Cardiac fibroblast (primary cell): ENCODE measurements around the gene PTPRG.
A peak's percentile ranks its signal among the peaks of the same experiment; 100 is the strongest.
"Not testable (repeated sequence)": the region's sequence is repeated elsewhere in the genome, so short reads cannot be mapped to it uniquely, and the experiment has no call there.

Experiments
- DNase-seq, 2 donors: peaks; one replicate each; pipeline versions ENCODE4 v3.0.0 to v3.0.0-alpha.2; 2010; ENCODE audit warnings: low read depth in 2 of 2
- H3K4me3 ChIP-seq, 2 donors: replicated peaks in 1 of 2; 1 replicate in 1 of 2; 2 replicates in 1 of 2; pipeline ENCODE4 v1.5.1; 2011; ENCODE audit warnings: low read depth in 2 of 2, low read length in 2 of 2, mild to moderate bottlenecking in 2 of 2, moderate library complexity in 1 of 2
- TF ChIP-seq, protein P1 (sequence below): IDR thresholded peaks from one replicate; pipeline ENCODE4 v1.5.1; 2011; ENCODE audit warnings: low read depth, mild to moderate bottlenecking, low read length, inconsistent platforms

The PTPRG gene

DNA sequence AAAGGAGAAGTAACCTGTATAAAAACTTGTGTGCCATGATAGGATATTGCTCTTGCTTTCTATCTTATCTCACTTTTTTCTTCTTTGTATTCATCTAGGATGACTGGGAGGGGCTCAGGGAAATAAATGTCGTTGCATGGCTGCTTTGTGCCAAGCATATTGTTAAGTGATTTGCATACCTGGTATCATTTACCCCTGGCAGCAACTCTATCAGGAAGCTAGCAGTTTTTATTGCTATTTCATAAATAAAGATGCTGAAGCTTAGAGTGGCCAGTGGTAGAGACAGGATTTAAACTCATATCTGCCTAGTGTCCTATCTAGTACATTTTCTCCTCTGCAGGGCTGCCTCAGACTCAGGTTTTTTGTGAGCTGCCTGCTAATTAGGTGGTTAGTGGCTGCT lies 253.3 kb downstream of the PTPRG start:
- H3K4me3 ChIP-seq = no peak overlapping the region
- DNase-seq = no peak
- TF ChIP-seq, protein P1, sequence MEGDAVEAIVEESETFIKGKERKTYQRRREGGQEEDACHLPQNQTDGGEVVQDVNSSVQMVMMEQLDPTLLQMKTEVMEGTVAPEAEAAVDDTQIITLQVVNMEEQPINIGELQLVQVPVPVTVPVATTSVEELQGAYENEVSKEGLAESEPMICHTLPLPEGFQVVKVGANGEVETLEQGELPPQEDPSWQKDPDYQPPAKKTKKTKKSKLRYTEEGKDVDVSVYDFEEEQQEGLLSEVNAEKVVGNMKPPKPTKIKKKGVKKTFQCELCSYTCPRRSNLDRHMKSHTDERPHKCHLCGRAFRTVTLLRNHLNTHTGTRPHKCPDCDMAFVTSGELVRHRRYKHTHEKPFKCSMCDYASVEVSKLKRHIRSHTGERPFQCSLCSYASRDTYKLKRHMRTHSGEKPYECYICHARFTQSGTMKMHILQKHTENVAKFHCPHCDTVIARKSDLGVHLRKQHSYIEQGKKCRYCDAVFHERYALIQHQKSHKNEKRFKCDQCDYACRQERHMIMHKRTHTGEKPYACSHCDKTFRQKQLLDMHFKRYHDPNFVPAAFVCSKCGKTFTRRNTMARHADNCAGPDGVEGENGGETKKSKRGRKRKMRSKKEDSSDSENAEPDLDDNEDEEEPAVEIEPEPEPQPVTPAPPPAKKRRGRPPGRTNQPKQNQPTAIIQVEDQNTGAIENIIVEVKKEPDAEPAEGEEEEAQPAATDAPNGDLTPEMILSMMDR = no peak

DNA sequence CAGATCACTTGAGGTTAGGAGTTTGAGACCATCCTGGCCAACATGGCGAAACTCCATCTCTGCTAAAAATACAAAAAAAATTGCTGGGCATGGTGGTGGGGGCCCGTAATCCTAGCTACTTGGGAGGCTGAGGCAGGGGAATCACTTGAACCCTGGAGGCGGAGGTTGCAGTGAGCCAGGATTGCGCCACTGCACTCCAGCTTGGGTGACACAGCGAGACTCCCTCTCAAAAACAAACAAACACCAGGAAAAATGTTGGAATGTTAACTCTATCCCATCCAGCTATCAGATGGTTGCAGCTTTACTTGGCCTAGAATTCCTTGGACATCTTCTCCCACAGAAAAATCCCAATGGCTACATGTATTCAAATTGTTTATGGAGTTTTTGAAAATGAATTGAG lies 254.9 kb downstream of the PTPRG start:
- H3K4me3 ChIP-seq, DNase-seq: not testable (repeated sequence)

DNA sequence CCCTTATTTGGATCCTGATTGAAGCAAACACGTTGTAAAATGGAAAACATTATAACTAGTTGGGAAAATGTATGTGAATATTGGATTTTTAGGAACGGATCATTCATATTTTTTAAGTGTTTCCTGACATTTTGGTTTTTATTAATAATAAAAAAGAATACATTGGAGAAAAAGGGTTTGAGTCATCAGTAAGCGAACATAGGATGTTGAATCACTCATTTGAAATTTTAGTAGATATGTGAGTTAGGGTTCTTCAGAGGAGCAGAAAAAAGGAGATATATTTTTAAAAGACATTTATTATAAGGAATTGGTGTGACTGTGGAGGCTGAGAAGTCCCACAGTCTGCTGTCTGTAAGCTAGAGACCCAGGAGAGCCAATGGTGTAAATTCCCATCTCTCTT lies 258.5 kb downstream of the PTPRG start:
- TF ChIP-seq, protein P1 = no peak
- peak in 1 of 2 donors; percentile 55 for DNase-seq
- no peak overlapping the region for H3K4me3 ChIP-seq

DNA sequence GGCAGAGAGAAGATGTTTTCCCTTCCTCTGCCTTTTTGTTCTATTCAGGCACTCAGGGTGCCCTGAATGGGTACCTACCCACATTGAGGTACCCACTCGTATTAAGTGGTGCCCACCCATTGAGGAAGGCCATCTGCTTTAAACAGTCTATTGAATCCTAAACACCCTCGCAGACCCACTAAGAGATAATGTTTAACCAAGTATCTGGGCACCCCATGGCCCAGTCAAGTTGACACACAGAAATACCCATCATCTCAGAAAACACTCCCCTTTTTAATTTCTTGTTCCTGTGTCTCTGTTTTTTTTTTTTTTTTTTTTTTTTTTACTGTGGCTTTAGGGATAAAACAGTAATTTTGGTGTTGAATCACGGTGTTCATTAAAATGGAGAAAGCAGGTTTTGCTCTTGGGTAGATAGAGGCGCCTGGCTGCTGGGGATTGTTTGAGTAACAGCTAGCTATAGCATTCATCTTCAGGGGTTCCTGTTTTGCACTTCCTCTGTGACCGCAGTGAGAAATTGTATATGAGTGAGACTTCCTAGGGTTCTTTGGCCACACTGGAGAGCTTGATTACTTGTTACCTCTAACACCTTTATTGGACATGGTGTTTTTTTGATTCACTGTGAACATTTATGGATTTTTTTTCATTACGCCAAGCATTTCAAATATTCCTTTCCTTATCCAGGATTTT lies 259.1 kb downstream of the PTPRG start:
- TF ChIP-seq, protein P1 = no peak
- H3K4me3 ChIP-seq = no peak overlapping the region
- DNase-seq = no peak

DNA sequence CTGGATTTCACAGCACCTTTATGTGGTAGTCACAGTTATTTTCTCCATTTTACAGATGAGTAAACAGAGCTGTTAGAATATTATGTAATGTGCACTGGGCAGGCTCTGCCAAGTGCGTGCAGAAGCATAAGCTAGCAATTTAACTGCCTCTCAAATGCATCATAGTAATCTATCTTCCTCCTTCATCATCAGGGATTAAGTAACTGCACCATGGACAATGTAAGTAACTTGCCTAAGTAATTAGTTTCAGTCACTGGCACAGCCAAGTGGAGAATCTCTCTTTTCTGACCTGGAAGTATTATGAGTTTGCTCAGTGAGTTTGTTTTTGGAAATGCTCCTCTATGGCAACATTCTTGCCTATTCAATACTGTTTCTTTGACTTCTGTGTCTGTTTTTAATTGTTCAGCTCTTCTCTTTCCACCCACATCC lies 260.5 kb downstream of the PTPRG start:
- no peak overlapping the region for H3K4me3 ChIP-seq
- DNase-seq = peak; percentile 61 to 75
- TF ChIP-seq, protein P1 = no peak

DNA sequence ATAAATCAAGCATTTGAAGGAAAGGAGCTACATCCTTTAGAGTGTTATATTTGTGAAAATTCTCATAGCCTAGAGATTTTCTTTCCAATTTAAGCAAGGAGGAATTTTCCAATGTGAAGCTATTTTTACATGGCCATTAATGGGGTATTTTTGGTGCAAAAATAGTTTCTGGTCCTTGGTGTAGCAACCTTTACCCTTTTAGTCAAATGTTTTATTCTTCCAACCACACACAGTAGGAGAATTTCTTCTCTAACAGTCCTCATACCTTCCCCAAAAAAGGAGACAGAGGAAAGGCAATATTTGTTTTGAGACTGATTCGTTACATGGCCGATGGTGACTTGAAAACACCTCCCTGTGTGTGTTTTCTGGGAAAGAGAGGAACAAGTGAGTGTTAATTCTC lies 261.2 kb downstream of the PTPRG start:
- H3K4me3 ChIP-seq = no peak overlapping the region
- TF ChIP-seq, protein P1 = no peak
- no peak for DNase-seq

DNA sequence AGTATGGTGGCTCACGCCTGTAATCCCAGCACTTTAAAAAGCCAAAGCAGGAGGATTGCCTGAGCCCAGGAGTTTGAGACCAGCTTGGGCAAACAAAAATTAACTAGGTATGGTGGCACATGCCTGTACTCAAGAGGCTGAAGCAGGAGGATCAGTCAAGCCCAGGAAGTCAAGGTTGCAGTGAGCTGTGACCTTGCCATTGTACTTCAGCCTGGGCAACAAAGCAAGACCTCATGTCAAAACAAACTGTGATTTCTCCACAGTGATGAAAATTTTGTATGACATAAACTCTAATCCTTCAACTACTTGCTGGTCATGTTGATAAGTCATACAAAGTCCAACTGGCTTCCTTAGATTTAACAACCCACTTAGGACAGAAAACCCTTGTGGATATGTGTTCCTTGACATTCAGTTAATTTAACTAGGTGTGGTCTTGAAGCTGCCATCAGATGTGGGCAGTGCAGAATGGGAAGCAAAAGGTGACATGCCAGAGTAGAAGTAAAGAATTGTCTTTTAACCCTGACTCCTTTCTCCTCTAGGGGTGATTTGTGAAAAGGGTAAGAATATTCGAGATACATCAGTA lies 263.3 kb downstream of the PTPRG start:
- no peak for DNase-seq
- TF ChIP-seq, protein P1 = no peak
- H3K4me3 ChIP-seq = no peak overlapping the region
